ENCODE results near the gene CCT8. TPM values are rescaled to one million over a fixed set of nuclear protein-coding genes. Genes with fewer than 3 reads are reported as not detected.

Gene CCT8
- total RNA-seq, 1 experiment from 2014 or later: 335 TPM

DNA sequence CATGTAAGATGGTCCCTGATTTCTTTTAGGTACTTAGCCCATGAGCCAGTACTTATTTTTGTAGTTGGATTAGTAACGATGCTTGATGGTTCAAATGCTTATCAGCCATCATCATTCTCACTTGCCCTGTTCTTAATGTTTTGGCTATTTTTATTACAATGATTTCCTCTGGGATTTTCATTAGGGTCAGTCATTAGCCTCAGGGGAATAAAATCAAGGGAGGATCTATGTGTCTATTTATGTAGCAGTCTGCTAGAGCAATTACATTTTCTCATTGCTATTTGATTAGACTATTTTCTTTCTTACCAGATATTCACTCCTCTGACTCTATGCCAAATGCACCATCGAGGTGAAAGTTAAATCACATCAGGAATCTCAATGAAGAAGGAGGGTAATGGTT lies 10.9 kb upstream of the CCT8 start (continued):
- TF ChIP-seq GRHL2 (CRISPR knock-in tag; IDR thresholded peaks at IDR 0.05; ENCODE audit: insufficient replicate concordance, severe bottlenecking): no peak
- TF ChIP-seq, protein P1, sequence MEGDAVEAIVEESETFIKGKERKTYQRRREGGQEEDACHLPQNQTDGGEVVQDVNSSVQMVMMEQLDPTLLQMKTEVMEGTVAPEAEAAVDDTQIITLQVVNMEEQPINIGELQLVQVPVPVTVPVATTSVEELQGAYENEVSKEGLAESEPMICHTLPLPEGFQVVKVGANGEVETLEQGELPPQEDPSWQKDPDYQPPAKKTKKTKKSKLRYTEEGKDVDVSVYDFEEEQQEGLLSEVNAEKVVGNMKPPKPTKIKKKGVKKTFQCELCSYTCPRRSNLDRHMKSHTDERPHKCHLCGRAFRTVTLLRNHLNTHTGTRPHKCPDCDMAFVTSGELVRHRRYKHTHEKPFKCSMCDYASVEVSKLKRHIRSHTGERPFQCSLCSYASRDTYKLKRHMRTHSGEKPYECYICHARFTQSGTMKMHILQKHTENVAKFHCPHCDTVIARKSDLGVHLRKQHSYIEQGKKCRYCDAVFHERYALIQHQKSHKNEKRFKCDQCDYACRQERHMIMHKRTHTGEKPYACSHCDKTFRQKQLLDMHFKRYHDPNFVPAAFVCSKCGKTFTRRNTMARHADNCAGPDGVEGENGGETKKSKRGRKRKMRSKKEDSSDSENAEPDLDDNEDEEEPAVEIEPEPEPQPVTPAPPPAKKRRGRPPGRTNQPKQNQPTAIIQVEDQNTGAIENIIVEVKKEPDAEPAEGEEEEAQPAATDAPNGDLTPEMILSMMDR (IDR thresholded peaks at IDR 0.05): no peak
- no peak for TF ChIP-seq ZNF232 (CRISPR knock-in tag; IDR thresholded peaks at IDR 0.05)
- TF ChIP-seq ZNF138 (CRISPR knock-in tag; conservative IDR thresholded peaks at IDR 0.05): no peak

DNA sequence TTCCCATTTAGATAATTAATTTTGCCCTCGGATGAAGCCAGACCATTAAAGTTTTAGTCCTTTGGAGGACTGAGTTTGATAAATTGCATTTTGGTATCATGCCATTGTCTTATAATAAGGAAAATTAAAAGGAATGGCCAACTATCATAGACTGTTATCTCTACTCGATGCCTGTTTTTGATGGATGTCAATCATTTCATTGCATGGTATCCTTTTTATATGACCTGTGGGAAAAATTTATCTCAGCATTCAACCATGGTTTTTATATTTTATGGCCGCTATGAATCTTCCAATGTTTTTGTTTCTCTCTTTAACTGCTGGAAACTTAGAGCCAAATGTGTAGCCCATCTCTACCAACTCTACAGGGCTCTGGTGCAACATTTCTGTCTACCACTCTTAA lies 9.9 kb upstream of the CCT8 start:
- Mint-ChIP-seq H3K36me3 (no peaks in the 10 kb centered on the region), H3K4me1 (peaks cover 6% of the 10 kb centered on the region), H3K27ac (no peak overlapping the region), H3K27me3 (ENCODE audit: low read depth) (peaks cover 27% of the 10 kb centered on the region), H3K9me3 (no peaks in the 10 kb centered on the region), H3K4me3 (no peak overlapping the region)
- no peak for ATAC-seq
- TF ChIP-seq, protein P2, sequence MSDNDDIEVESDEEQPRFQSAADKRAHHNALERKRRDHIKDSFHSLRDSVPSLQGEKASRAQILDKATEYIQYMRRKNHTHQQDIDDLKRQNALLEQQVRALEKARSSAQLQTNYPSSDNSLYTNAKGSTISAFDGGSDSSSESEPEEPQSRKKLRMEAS (CRISPR knock-in tag; IDR thresholded peaks at IDR 0.05): no peak
- TF ChIP-seq, protein P3, sequence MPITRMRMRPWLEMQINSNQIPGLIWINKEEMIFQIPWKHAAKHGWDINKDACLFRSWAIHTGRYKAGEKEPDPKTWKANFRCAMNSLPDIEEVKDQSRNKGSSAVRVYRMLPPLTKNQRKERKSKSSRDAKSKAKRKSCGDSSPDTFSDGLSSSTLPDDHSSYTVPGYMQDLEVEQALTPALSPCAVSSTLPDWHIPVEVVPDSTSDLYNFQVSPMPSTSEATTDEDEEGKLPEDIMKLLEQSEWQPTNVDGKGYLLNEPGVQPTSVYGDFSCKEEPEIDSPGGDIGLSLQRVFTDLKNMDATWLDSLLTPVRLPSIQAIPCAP (CRISPR knock-in tag; IDR thresholded peaks at IDR 0.05): no peak
- TF ChIP-seq ZNF396 (CRISPR knock-in tag; IDR thresholded peaks at IDR 0.05; ENCODE audit: borderline replicate concordance) (no peak), ETV6 (CRISPR knock-in tag; IDR thresholded peaks at IDR 0.05) (no peak), CBFB (CRISPR knock-in tag; IDR thresholded peaks at IDR 0.05; ENCODE audit: low read depth) (no peak)
- TF ChIP-seq, protein P4, sequence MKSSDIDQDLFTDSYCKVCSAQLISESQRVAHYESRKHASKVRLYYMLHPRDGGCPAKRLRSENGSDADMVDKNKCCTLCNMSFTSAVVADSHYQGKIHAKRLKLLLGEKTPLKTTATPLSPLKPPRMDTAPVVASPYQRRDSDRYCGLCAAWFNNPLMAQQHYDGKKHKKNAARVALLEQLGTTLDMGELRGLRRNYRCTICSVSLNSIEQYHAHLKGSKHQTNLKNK (CRISPR knock-in tag; IDR thresholded peaks at IDR 0.05): no peak
- TF ChIP-seq, protein P5, sequence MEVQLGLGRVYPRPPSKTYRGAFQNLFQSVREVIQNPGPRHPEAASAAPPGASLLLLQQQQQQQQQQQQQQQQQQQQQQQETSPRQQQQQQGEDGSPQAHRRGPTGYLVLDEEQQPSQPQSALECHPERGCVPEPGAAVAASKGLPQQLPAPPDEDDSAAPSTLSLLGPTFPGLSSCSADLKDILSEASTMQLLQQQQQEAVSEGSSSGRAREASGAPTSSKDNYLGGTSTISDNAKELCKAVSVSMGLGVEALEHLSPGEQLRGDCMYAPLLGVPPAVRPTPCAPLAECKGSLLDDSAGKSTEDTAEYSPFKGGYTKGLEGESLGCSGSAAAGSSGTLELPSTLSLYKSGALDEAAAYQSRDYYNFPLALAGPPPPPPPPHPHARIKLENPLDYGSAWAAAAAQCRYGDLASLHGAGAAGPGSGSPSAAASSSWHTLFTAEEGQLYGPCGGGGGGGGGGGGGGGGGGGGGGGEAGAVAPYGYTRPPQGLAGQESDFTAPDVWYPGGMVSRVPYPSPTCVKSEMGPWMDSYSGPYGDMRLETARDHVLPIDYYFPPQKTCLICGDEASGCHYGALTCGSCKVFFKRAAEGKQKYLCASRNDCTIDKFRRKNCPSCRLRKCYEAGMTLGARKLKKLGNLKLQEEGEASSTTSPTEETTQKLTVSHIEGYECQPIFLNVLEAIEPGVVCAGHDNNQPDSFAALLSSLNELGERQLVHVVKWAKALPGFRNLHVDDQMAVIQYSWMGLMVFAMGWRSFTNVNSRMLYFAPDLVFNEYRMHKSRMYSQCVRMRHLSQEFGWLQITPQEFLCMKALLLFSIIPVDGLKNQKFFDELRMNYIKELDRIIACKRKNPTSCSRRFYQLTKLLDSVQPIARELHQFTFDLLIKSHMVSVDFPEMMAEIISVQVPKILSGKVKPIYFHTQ (CRISPR knock-in tag; IDR thresholded peaks at IDR 0.05): no peak
- TF ChIP-seq, protein P6, sequence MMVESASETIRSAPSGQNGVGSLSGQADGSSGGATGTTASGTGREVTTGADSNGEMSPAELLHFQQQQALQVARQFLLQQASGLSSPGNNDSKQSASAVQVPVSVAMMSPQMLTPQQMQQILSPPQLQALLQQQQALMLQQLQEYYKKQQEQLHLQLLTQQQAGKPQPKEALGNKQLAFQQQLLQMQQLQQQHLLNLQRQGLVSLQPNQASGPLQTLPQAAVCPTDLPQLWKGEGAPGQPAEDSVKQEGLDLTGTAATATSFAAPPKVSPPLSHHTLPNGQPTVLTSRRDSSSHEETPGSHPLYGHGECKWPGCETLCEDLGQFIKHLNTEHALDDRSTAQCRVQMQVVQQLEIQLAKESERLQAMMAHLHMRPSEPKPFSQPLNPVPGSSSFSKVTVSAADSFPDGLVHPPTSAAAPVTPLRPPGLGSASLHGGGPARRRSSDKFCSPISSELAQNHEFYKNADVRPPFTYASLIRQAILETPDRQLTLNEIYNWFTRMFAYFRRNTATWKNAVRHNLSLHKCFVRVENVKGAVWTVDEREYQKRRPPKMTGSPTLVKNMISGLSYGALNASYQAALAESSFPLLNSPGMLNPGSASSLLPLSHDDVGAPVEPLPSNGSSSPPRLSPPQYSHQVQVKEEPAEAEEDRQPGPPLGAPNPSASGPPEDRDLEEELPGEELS (CRISPR knock-in tag; IDR thresholded peaks at IDR 0.05): no peak
- TF ChIP-seq, protein P7, sequence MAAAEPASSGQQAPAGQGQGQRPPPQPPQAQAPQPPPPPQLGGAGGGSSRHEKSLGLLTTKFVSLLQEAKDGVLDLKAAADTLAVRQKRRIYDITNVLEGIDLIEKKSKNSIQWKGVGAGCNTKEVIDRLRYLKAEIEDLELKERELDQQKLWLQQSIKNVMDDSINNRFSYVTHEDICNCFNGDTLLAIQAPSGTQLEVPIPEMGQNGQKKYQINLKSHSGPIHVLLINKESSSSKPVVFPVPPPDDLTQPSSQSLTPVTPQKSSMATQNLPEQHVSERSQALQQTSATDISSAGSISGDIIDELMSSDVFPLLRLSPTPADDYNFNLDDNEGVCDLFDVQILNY (CRISPR knock-in tag; IDR thresholded peaks at IDR 0.05): no peak
- TF ChIP-seq, protein P8, sequence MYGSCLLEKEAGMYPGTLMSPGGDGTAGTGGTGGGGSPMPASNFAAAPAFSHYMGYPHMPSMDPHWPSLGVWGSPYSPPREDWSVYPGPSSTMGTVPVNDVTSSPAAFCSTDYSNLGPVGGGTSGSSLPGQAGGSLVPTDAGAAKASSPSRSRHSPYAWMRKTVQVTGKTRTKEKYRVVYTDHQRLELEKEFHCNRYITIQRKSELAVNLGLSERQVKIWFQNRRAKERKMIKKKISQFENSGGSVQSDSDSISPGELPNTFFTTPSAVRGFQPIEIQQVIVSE (CRISPR knock-in tag; IDR thresholded peaks at IDR 0.05; ENCODE audit: borderline replicate concordance): no peak
- ChIA-PET POLR2A (no interaction called here), CTCF (no interaction called here)
- no peak for DNase-seq (ENCODE audit: low spot score)

All from WTC11 (cell line).